GM21786 (cell line): ENCODE measurements around the gene TIMP3.
"Not testable (repeated sequence)": the region's sequence is repeated elsewhere in the genome, so short reads cannot be mapped to it uniquely, and the experiment has no call there.

Source experiments
- ATAC-seq: cut with Tn5 transposase; IDR thresholded peaks from one replicate; pipeline ENCODE4 v1.9.1; 2021; ENCODE audit not compliant: unreplicated experiment

TIMP3 gene

GRCh38 chr22:32801537-32802236 lies at the start of gene TIMP3:
Gene TIMP3, plus strand, starts transcription at chr22:32801705. Its CDS starts 297 bp downstream, at chr22:32802002.
- no peak for ATAC-seq

- no peak for ATAC-seq
Observed at GRCh38 chr22:32752326-32752725, 49.2 kb upstream of the TIMP3 start.

DNA sequence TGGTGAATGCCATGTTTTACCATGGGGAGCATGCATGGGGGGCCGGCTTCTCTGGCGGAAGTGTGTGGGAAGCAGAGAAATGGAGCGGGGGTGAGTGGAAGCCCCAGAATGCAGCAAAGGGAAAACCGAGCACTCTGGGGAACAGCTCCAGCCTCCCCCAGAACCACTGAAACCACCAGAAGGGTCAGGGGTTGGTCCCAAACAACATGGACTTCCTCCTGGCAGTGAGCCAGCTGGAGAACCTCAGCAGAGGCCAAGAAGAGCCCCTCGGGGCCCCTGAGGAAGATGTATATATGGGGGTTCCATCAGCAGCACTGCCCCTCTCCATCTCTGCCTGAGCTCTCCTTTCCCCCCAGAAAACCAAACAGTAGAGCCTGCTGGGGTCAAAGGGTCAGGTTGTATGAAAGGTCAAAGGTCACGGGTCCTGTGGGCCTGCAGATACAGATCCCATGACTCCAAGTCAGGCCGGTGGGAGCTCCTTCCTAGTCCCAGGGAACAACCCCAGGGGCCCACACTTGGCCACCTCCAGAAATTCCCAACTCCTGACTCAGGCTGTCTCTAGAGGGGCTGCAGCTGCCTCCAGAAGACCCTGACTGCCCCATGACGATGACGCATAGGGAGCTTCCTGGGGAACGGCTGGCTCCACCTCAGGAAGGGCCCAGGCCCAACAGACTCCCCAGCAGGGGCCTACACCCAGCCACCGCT lies 48.5 kb upstream of the TIMP3 start:
- no peak for ATAC-seq

GRCh38 chr22:32753591-32753990 lies 47.9 kb upstream of the TIMP3 start:
- ATAC-seq = no peak

- no peak for ATAC-seq
Observed at GRCh38 chr22:32754413-32755041, 47.0 kb upstream of the TIMP3 start.

DNA sequence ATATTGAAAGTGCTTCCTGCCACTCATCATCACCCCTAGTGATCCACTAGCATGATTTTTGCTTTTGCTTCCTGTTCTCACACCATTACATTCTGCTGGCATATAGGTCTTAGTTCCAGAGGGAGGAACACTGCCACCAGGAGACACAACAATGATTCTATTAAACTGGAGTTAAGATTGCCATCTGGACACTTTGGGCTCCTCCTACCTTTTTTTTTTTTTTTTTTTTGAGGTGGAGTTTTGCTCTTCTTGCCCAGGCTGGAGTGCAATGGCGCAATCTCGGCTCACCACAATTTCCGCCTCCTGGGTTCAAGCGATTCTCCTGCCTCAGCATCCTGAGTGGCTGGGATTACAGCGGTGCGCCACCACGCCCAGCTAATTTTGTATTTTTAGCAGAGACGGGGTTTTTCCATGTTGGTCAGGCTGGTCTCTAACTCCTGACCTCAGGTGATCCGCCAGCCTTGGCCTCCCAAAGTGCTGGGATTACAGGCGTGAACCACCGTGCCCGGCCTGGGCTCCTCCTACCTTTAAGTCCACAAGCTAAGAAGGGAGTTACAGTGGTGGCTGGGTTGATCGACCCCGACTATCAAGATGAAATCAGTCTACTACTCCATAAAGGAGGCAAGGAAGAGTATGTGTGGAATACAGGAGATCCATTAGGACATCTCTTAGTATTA lies 44.3 kb upstream of the TIMP3 start:
- not testable (repeated sequence) for ATAC-seq

DNA sequence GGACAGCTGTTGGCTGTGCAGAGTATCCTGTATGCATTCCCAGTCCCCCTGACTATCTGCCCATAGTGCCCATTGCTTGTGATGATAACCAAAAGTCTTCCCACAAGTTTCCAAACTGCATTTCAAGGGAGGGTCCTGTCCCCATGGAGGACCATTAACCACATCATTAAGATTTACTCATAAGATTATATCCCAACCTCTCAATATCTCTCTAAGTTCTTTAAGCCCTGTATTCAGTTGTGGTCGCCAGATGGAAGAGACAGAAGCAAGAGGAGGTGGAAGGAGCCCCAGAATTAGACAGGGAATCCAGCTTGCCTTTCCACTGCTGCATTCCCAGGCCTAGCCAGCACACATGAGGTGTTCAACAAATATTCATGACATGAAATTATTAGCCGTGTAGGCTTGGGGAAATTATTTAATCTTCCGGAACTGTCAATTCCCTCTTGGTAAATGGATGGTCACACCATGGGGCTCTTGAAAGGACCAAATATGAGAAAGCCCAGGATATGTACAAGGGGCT lies 42.6 kb upstream of the TIMP3 start:
- no peak for ATAC-seq

- ATAC-seq = no peak
Observed at GRCh38 chr22:32760396-32760795, 41.1 kb upstream of the TIMP3 start.

GRCh38 chr22:32760815-32761214 lies 40.7 kb upstream of the TIMP3 start:
- no peak for ATAC-seq

- ATAC-seq = no peak
Observed at GRCh38 chr22:32761251-32761903, 40.1 kb upstream of the TIMP3 start.

GRCh38 chr22:32764330-32765131 lies 37.0 kb upstream of the TIMP3 start:
- no peak for ATAC-seq

GRCh38 chr22:32765132-32765618 lies 36.3 kb upstream of the TIMP3 start:
- ATAC-seq = no peak

GRCh38 chr22:32771756-32772155 lies 29.7 kb upstream of the TIMP3 start:
- no peak for ATAC-seq

DNA sequence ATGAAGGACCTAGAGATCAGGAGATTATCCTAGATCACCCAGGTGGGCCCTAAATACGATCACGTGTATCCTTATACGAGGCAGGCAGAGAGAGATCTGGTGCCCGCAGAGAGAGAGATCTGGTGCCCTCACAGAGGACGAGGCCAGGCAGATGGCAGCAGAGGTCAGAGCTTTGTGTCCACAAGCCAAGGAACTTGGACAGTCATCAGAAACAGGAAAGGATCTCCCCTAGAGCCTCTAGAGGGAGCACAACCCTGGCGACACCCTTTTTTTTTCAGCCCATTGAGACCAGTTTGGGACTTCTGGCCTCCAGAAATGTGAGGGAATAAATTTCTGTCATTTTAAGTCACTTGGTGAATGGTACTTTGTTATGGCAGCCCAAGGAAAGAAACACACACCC lies 25.5 kb upstream of the TIMP3 start:
- ATAC-seq = no peak

DNA sequence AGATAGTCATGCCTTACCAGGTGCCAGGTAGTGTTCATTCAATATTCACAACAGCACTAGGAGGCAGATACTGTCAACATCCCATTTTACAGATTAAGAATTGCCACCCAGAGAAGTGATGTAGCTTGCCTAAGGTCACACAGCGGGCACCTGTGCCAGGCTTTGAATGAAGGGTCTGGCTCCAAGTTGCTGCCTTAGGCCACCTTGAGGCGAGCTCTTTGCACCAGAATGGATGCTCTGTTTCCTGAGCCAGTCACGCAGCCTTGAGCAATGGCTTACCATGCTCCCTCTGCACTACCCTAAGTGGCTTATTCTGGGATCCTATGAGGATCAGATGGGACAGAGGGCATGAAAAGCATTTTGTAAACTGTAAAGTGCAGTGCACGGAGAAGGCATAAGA lies 25.1 kb upstream of the TIMP3 start:
- ATAC-seq = no peak

GRCh38 chr22:32776802-32777201 lies 24.7 kb upstream of the TIMP3 start:
- no peak for ATAC-seq

DNA sequence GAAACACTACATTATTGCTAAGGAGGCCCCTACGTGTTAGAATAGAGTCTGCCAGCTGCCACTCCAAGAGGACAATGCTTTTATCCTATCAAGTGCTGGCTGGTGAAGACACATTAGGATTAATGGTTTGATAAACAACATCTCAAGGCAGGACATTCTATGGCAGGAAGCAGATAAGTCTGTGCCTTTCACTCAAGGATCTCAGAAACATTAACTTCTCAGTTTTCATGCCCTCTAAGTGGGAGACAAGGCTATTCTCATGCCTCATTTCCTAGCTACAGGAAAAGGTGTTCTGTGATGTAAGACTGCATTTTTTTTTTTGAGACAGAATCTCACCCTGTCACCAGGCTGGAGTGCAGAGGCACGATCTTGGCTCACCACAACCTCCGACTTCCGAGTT lies 23.5 kb upstream of the TIMP3 start:
- ATAC-seq = no peak

DNA sequence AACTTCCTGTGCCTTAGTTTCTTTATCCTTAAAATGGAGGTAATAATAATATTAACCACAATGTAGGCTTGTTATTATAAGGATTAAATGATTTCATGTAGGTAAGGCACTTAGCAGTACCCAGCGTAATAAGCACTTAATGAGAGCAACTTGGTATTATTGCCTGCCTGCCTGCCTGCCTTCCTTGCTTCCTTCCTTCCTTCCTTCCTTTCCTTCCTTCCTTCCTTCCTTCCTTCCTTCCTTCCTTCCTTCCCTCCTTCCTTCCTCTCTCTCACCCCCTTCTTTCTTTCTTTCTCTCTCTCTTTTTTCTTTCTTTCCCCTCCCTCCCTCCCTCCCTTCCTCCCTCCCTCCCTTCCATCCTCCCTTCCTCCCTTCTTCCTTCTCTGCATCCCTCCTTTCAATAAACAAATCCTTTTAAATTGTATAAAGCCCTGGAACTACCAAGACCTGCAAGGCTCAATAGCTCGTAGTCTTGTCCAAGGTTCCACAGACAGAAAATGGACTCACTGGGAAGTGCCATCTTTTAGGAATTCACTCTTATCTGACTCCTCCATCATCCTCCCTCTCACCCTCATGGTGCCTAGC lies 20.7 kb upstream of the TIMP3 start:
- no peak for ATAC-seq

- ATAC-seq = no peak
Observed at GRCh38 chr22:32781695-32782094, 19.8 kb upstream of the TIMP3 start.
